H1 (cell line): ENCODE measurements around the gene FAM210A. TPM values are rescaled to one million over a fixed set of nuclear protein-coding genes. Genes with fewer than 3 reads are reported as not detected.
A peak's percentile ranks its signal among the peaks of the same experiment; 100 is the strongest.

Source experiments
- CTCF ChIA-PET: fragments of 300-600 bp; sonication (Branson Sonifier 250); formaldehyde crosslinking; loops from one replicate; lab custom pipeline; 2021; ENCODE audit not compliant: partially characterized antibody; lab: Charles Lee
- POLR2A ChIA-PET: fragments of 300-600 bp; sonication (Branson Sonifier 250); formaldehyde crosslinking; loops from one replicate; lab custom pipeline; 2021; ENCODE audit warnings: inconsistent platforms; ENCODE audit not compliant: partially characterized antibody; lab: Charles Lee
- DNase-seq, 2 experiments: peaks; one replicate each; pipeline versions ENCODE4 v3.0.0 to v3.0.0-alpha.2; 2010 to 2022; ENCODE audit warnings: low spot score in 2 of 2, low read depth in 1 of 2, mixed read lengths in 1 of 2
- FAIRE-seq: peaks from 2 replicates; lab custom pipeline; 2011; peaks lifted over from hg19 to GRCh38; lab: Jason Lieb, UNC
- H2AFZ ChIP-seq: 2 replicates; pipeline ENCODE4 v1.8.1; 2012; ENCODE audit warnings: low read length, inconsistent platforms
- H2AK5ac ChIP-seq: 2 replicates; pipeline ENCODE4 v1.6.1; 2013; ENCODE audit warnings: low read depth, low read length
- H2BK120ac ChIP-seq: replicated peaks from 2 replicates; pipeline ENCODE3; 2013; ENCODE audit warnings: low read depth, low read length, inconsistent platforms
- H2BK12ac ChIP-seq: 2 replicates; pipeline ENCODE4 v1.6.1; 2013; ENCODE audit warnings: low read depth, low read length
- H2BK15ac ChIP-seq: 2 replicates; pipeline ENCODE4 v1.6.1; 2013; ENCODE audit warnings: low read length
- H2BK20ac ChIP-seq: 2 replicates; pipeline ENCODE4 v1.6.1; 2013; ENCODE audit warnings: low read length
- H2BK5ac ChIP-seq: 2 replicates; pipeline ENCODE4 v1.6.1; 2013; ENCODE audit warnings: low read depth, low read length
- H3K14ac ChIP-seq: 2 replicates; pipeline ENCODE4 v1.6.1; 2013; ENCODE audit warnings: inconsistent platforms; ENCODE audit not compliant: insufficient read length
- H3K18ac ChIP-seq: 2 replicates; pipeline ENCODE4 v1.6.1; 2013; ENCODE audit warnings: low read length; ENCODE audit errors: extremely low read depth
- H3K23ac ChIP-seq: 2 replicates; pipeline ENCODE4 v1.6.1; 2013; ENCODE audit warnings: inconsistent platforms; ENCODE audit not compliant: insufficient read length
- H3K23me2 ChIP-seq: 2 replicates; pipeline ENCODE4 v1.6.1; 2013; ENCODE audit warnings: low read depth, low read length
- H3K27ac ChIP-seq: 2 replicates; pipeline ENCODE4 v1.6.1; 2011; ENCODE audit warnings: low read depth, low read length, inconsistent platforms
- H3K27me3 ChIP-seq, 4 experiments: replicated peaks in 1 of 4; 1 replicate in 1 of 4; 2 replicates in 3 of 4; pipeline versions ENCODE4 v1.6.1 to v1.8.1; 2011 to 2013; ENCODE audit warnings: low read length in 3 of 4, mild to moderate bottlenecking in 3 of 4, inconsistent platforms in 2 of 4, mixed read lengths in 2 of 4, moderate library complexity in 1 of 4; ENCODE audit not compliant: control insufficient read depth in 3 of 4, insufficient read depth in 3 of 4; ENCODE audit errors: extremely low read depth in 1 of 4
- H3K36me3 ChIP-seq, 4 experiments: 2 replicates each; pipeline versions ENCODE4 v1.6.1 to v1.8.1; 2011 to 2013; ENCODE audit warnings: mild to moderate bottlenecking in 4 of 4, low read length in 3 of 4, moderate library complexity in 2 of 4, control low read depth in 1 of 4, inconsistent platforms in 1 of 4; ENCODE audit not compliant: insufficient read depth in 4 of 4, control insufficient read depth in 2 of 4
- H3K4ac ChIP-seq: replicated peaks from 2 replicates; pipeline ENCODE3; 2013; ENCODE audit warnings: low read length, low read depth, mixed read lengths, inconsistent platforms; ENCODE audit not compliant: insufficient read length
- H3K4me1 ChIP-seq, 4 experiments: replicated peaks in 1 of 4; 1 replicate in 1 of 4; 2 replicates in 3 of 4; pipeline versions ENCODE4 v1.6.1 to v1.8.1; 2011 to 2013; ENCODE audit warnings: low read length in 3 of 4, inconsistent platforms in 2 of 4, mixed read lengths in 1 of 4; ENCODE audit not compliant: insufficient read depth in 4 of 4, control insufficient read depth in 3 of 4
- H3K4me2 ChIP-seq, 2 experiments: 2 replicates each; pipeline versions ENCODE4 v1.6.1 to v1.8.1; 2011 to 2013; ENCODE audit warnings: low read depth in 2 of 2, low read length in 2 of 2, control low read depth in 1 of 2, inconsistent platforms in 1 of 2, mild to moderate bottlenecking in 1 of 2; ENCODE audit not compliant: insufficient read depth in 1 of 2
- H3K4me3 ChIP-seq, 4 experiments: fragments of 200-600, 300-600 bp in 1 of 4; sonication (generic), shearing (Covaris generic), sonication (Bioruptor Twin) in 1 of 4; 2 replicates each; pipeline versions ENCODE4 v1.5.1 to v1.8.1; 2011 to 2016; ENCODE audit warnings: low read length in 4 of 4, low read depth in 3 of 4, control low read depth in 2 of 4, inconsistent platforms in 2 of 4, mild to moderate bottlenecking in 2 of 4, mixed read lengths in 1 of 4, moderate library complexity in 1 of 4; ENCODE audit not compliant: insufficient read depth in 2 of 4; ENCODE audit errors: extremely low read depth in 1 of 4
- H3K56ac ChIP-seq: replicated peaks from 2 replicates; pipeline ENCODE3; 2013; ENCODE audit warnings: low read depth, mild to moderate bottlenecking, mixed read lengths, low read length, inconsistent platforms; ENCODE audit not compliant: insufficient read length
- H3K79me1 ChIP-seq: 2 replicates; pipeline ENCODE4 v1.6.1; 2013; ENCODE audit warnings: low read depth, low read length, control low read depth
- H3K79me2 ChIP-seq, 2 experiments: 2 replicates each; pipeline versions ENCODE4 v1.6.1 to v1.8.1; 2012 to 2013; ENCODE audit warnings: low read length in 2 of 2, mild to moderate bottlenecking in 2 of 2, inconsistent platforms in 1 of 2; ENCODE audit not compliant: insufficient read depth in 2 of 2, control insufficient read depth in 1 of 2
- H3K9ac ChIP-seq, 4 experiments: replicated peaks in 1 of 4; 1 replicate in 1 of 4; 2 replicates in 3 of 4; pipeline versions ENCODE4 v1.6.1 to v1.8.1; 2011 to 2013; ENCODE audit warnings: low read depth in 3 of 4, low read length in 3 of 4, control low read depth in 2 of 4, mild to moderate bottlenecking in 2 of 4, moderate library complexity in 2 of 4, inconsistent platforms in 1 of 4; ENCODE audit errors: extremely low read depth in 1 of 4
- H3K9me3 ChIP-seq, 2 experiments: 2 replicates each; pipeline versions ENCODE4 v1.6.1 to v1.8.1; 2012 to 2013; ENCODE audit warnings: mild to moderate bottlenecking in 2 of 2, moderate library complexity in 2 of 2, control low read depth in 1 of 2, inconsistent platforms in 1 of 2, low read depth in 1 of 2, low read length in 1 of 2, mixed read lengths in 1 of 2; ENCODE audit not compliant: insufficient read depth in 2 of 2
- H4K20me1 ChIP-seq, 2 experiments: replicated peaks in 1 of 2; 2 replicates each; pipeline versions ENCODE3 to v1.8.1; 2011 to 2013; ENCODE audit warnings: inconsistent platforms in 2 of 2, low read length in 2 of 2, mild to moderate bottlenecking in 1 of 2; ENCODE audit not compliant: insufficient read depth in 2 of 2, control insufficient read depth in 1 of 2
- H4K5ac ChIP-seq: 2 replicates; pipeline ENCODE4 v1.6.1; 2013; ENCODE audit warnings: low read length, low read depth, mixed read lengths, inconsistent platforms; ENCODE audit not compliant: insufficient read length
- H4K8ac ChIP-seq: 2 replicates; pipeline ENCODE4 v1.8.0; 2013; ENCODE audit warnings: mild to moderate bottlenecking, moderate library complexity, low read length, inconsistent platforms; ENCODE audit not compliant: insufficient read depth; ENCODE audit errors: extremely low read depth
- H4K91ac ChIP-seq: replicated peaks from 2 replicates; pipeline ENCODE3; 2013; ENCODE audit warnings: low read length, mixed read lengths, inconsistent platforms; ENCODE audit not compliant: insufficient read length
- CBX5 ChIP-seq: fragments of 300-800, 300-1000 bp; sonication (generic); IDR thresholded peaks from 2 replicates; pipeline ENCODE4 v1.7.1; 2016; ENCODE audit warnings: antibody characterized with exemption, low read length, low read depth
- CBX8 ChIP-seq: fragments of 300-800, 300-1000 bp; sonication (generic); IDR thresholded peaks from 2 replicates; pipeline ENCODE4 v1.7.1; 2016; ENCODE audit warnings: low read depth, low read length, borderline replicate concordance
- GTF2F1 ChIP-seq: IDR thresholded peaks from 2 replicates; pipeline ENCODE4 v1.6.1; 2012; ENCODE audit warnings: low read depth, low read length, improper control_type of control experiment, borderline replicate concordance
- JUN ChIP-seq: IDR thresholded peaks from 2 replicates; pipeline ENCODE4 v1.6.1; 2011; ENCODE audit warnings: low read depth, mild to moderate bottlenecking, improper control_type of control experiment, low read length
- KDM5A ChIP-seq: fragments of 200-600 bp; IDR thresholded peaks from 2 replicates; pipeline ENCODE4 v1.7.1; 2012; ENCODE audit warnings: mild to moderate bottlenecking, low read length, inconsistent platforms, mixed read lengths
- NANOG ChIP-seq: IDR thresholded peaks from 2 replicates; pipeline ENCODE4 v1.6.1; 2011; ENCODE audit warnings: low read length, low read depth, mild to moderate bottlenecking, inconsistent platforms; ENCODE audit not compliant: insufficient read depth, poor library complexity, severe bottlenecking
- NRF1 ChIP-seq: IDR thresholded peaks from 2 replicates; pipeline ENCODE4 v1.6.1; 2011; ENCODE audit warnings: mild to moderate bottlenecking, low read depth, low read length, improper control_type of control experiment
- POLR2AphosphoS5 ChIP-seq: IDR thresholded peaks from 2 replicates; pipeline ENCODE4 v1.6.1; 2011; ENCODE audit warnings: low read depth, low read length
- SAP30 ChIP-seq: fragments of 300-600 bp; sonication (generic); IDR thresholded peaks from 2 replicates; pipeline ENCODE4 v1.7.1; 2012; ENCODE audit warnings: low read length, moderate library complexity, mild to moderate bottlenecking, inconsistent platforms; ENCODE audit not compliant: insufficient read depth, insufficient replicate concordance
- SIRT6 ChIP-seq: IDR thresholded peaks from one replicate; pipeline ENCODE4 v1.7.1; 2012; ENCODE audit warnings: low read length, inconsistent platforms
- SP2 ChIP-seq: IDR thresholded peaks from 2 replicates; pipeline ENCODE4 v1.6.1; 2012; ENCODE audit warnings: mild to moderate bottlenecking, low read length, inconsistent platforms
- SRF ChIP-seq: IDR thresholded peaks from 2 replicates; pipeline ENCODE4 v1.6.1; 2011; ENCODE audit warnings: mild to moderate bottlenecking, low read depth, low read length, moderate library complexity
- USF2 ChIP-seq: IDR thresholded peaks from 2 replicates; pipeline ENCODE4 v1.6.1; 2011; ENCODE audit warnings: low read length, improper control_type of control experiment
- YY1 ChIP-seq: IDR thresholded peaks from 2 replicates; pipeline ENCODE4 v1.6.1; 2011; ENCODE audit warnings: low read depth, mild to moderate bottlenecking, low read length
- WGBS, 2 experiments: shearing (Covaris generic) in 1 of 2; methylation state at CpG; one replicate each; pipeline versions ENCODE4 v1.1.6 to v1.1.7; 2013 to 2015; ENCODE audit warnings: low lambda C conversion rate in 2 of 2, mixed read lengths in 2 of 2, inconsistent platforms in 1 of 2, low coverage in 1 of 2, missing lambda C conversion rate in 1 of 2; ENCODE audit not compliant: insufficient replicate concordance in 2 of 2, insufficient coverage in 1 of 2, insufficient read length in 1 of 2; ENCODE audit errors: extremely low coverage in 1 of 2, missing lambda C conversion rate in 1 of 2; 5-methylcytosine and 5-hydroxymethylcytosine counted together
- polyA plus RNA-seq, 7 experiments: library from polyadenylated mRNA; depleted of rRNA in 3 of 7; stranded (reverse) in 5 of 7; unstranded in 2 of 7; fragments of >200 nt in 5 of 7; fragments of 200-250 nt in 2 of 7; gene quantifications; 1 replicate in 5 of 7; 2 replicates in 1 of 7; 4 replicates in 1 of 7; pipeline versions ENCODE4 v1.2.1 to v1.2.3, GENCODE V29; 2011 to 2013; ENCODE audit warnings: missing spikeins in 2 of 7, mixed read lengths in 2 of 7
- total RNA-seq: library from RNA; stranded (reverse); fragmentation: NEBNext Ultra II Directional; extraction: Animal tissue kit (Norgen Biotek cat#: 25700); gene quantifications from 2 replicates; pipeline ENCODE4 v1.2.1, GENCODE V29; 2021

Gene FAM210A
- total and polyA plus RNA-seq, 2 of the 8 experiments (the other 6 are each of a cell fraction or from before 2014, with no cell fraction given): 8.2 to 25.4 TPM

GRCh38 chr18:13647761-13648160, 78.6 kb downstream of the FAM210A start:
- TF ChIP-seq USF2 (no peak), SP2 (no peak), CBX8 (no peak), GTF2F1 (no peak), SIRT6 (no peak), KDM5A (no peak), YY1 (no peak), SRF (no peak), NANOG (no peak), CBX5 (no peak), SAP30 (no peak), POLR2AphosphoS5 (no peak), NRF1 (no peak), JUN (no peak)
- TF ChIP-seq, all 59 proteins: peak for 0
- Histone ChIP-seq H2AFZ (no peak overlapping the region), H4K5ac (no peak overlapping the region), H2BK20ac (no peak overlapping the region), H3K23me2 (no peaks in the 10 kb centered on the region), H3K9ac (no peak overlapping the region), H3K27ac (no peak overlapping the region), H3K4me2 (no peak overlapping the region), H3K14ac (no peak overlapping the region), H3K79me1 (no peaks in the 10 kb centered on the region), H2AK5ac (no peak overlapping the region), H4K91ac (no peak overlapping the region), H2BK15ac (no peak overlapping the region), H3K56ac (no peak overlapping the region), H3K79me2 (no peaks in the 10 kb centered on the region), H2BK5ac (no peak overlapping the region), H2BK120ac (no peak overlapping the region), H2BK12ac (no peak overlapping the region), H3K18ac (no peak overlapping the region), H3K27me3 (no peaks in the 10 kb centered on the region), H4K20me1 (no peaks in the 10 kb centered on the region), H3K4me1 (no peaks in the 10 kb centered on the region; a peak in 1 of 7 replicates), H3K4ac (no peak overlapping the region), H3K4me3 (no peak overlapping the region), H3K9me3 (no peaks in the 10 kb centered on the region), H3K36me3 (no peaks in the 10 kb centered on the region), H4K8ac (peak overlapping the region; percentile 57; the same call in 1 of the 2 replicates), H3K23ac (no peak overlapping the region)
- 87% methylated on average over 4 of the region's 4 CpGs; no CpG with 5 or more reads in 1 of the 2 experiments for WGBS, 2 experiments
- POLR2A ChIA-PET: no interaction called here
- FAIRE-seq (no peak), DNase-seq (no peak)
- CTCF ChIA-PET: no interaction called here
